Measurements from ENCODE around the gene CAPN12. TPM values are rescaled to one million over a fixed set of nuclear protein-coding genes. Genes with fewer than 3 reads are reported as not detected.

CAPN12 gene
- total RNA-seq, 2 donors from 2014 or later, result 2.3 to 6.0 TPM

DNA sequence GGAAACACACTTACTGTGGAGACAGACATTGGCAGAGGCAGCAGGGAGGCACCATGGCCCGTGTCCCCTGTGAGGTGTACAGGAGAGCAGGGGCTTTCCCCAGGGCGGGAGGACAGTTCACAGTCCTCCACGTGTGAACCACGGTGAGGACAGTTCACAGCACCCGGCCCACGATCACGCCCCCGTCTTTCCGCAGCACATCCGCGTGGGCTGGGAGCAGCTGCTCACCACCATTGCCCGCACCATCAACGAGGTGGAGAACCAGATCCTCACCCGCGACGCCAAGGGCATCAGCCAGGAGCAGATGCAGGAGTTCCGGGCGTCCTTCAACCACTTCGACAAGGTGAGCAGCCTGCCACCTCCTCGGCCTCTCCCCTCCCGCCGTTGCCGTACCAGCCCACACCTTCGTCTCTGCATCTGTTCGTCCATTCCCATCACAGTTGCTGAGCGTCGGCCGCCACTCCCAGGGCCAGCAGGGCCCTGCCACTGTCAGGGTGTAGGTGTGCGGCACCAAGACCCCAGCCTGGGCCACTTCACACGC lies 17.4 kb downstream of the CAPN12 start:
- intact Hi-C loops (cut with DNase I), result loop anchor here (10.0 kb wide), 1 partner anchor 108 kb away; the partner anchor contains the start of gene ECH1

DNA sequence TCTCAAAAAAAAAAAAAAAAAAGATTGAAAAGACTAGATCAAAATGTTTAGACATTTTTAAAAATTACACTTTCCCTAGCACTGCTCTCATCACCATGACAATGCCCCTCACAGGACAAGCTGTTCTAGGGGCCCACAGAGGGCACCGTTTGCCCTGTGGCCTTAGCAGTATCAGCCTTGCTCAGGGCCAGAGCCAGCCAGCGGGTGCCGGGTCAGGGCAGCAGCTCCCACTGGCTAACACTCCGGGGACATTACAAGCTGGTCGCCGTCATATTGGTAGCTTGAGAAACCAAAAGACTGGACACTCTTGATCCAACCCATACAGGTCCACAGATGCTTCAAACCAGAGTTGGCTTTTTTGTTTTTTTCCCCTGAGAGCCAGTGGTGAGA lies 18.0 kb downstream of the CAPN12 start:
- Histone ChIP-seq H3K27ac (no peak overlapping the region), H3K27me3 (replicated peaks; ENCODE audit: insufficient read depth) (no peaks in the 10 kb centered on the region)
- DNase-seq (ENCODE audit: low spot score), result no peak

More for the DNA sequence above, 17.4 kb downstream of the CAPN12 start:
- Histone ChIP-seq H3K27me3 (replicated peaks; ENCODE audit: insufficient read depth) (no peaks in the 10 kb centered on the region), H3K4me1 (replicated peaks) (no peaks in the 10 kb centered on the region), H3K27ac (no peak overlapping the region), H3K4me3 (no peak overlapping the region), H3K36me3 (peaks cover 44 to 65% of the 10 kb centered on the region in 2 donors), H3K9me3 (no peaks in the 10 kb centered on the region)
- WGBS, result 88% methylated on average over 30 of the region's 30 CpGs
- TF ChIP-seq POLR2AphosphoS5 (IDR thresholded peaks at IDR 0.05) (no peak), POLR2A (IDR thresholded peaks at IDR 0.05) (no peak)
- TF ChIP-seq, protein P1, sequence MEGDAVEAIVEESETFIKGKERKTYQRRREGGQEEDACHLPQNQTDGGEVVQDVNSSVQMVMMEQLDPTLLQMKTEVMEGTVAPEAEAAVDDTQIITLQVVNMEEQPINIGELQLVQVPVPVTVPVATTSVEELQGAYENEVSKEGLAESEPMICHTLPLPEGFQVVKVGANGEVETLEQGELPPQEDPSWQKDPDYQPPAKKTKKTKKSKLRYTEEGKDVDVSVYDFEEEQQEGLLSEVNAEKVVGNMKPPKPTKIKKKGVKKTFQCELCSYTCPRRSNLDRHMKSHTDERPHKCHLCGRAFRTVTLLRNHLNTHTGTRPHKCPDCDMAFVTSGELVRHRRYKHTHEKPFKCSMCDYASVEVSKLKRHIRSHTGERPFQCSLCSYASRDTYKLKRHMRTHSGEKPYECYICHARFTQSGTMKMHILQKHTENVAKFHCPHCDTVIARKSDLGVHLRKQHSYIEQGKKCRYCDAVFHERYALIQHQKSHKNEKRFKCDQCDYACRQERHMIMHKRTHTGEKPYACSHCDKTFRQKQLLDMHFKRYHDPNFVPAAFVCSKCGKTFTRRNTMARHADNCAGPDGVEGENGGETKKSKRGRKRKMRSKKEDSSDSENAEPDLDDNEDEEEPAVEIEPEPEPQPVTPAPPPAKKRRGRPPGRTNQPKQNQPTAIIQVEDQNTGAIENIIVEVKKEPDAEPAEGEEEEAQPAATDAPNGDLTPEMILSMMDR (IDR thresholded peaks at IDR 0.05), result no peak
- no peak for DNase-seq (ENCODE audit: low spot score)

DNA sequence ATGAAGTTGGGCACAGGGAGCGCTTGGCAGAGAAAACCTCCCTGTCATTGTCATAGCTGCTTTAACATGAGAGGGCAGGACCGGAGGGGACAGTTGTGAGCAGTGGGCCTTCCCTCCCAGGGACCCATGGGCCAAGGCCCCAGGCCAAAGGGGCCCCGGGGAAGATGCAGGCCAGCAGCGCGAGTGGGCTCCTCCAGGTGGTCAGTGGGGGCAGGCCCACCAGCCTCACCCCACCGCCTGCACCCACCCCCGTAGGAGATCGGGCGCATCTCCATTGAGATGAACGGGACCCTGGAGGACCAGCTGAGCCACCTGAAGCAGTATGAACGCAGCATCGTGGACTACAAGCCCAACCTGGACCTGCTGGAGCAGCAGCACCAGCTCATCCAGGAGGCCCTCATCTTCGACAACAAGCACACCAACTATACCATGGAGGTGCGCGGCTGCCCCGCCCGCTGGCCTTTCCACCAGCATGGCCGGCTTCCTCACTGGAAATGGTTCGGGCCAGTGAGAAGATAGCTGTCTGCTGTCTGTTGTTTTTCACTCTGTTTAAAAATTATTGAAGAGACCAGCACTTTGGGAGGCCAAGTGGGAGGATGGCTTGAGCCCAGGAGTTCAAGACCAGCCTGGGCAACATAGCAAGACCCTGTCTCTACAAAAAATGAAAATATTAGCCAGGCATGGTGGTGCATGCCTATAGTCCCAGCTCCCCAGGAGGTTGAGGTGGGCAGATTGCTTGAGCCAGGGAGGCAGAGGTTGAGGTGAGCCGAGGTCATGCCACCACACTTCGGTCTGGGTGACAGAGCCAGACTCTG lies 18.6 kb downstream of the CAPN12 start:
- no peaks in the 10 kb centered on the region for H3K4me1 ChIP-seq (replicated peaks)
- H3K36me3 ChIP-seq, result peaks cover 49 to 69% of the 10 kb centered on the region in 2 donors
- no peak for DNase-seq (ENCODE audit: low spot score)
- WGBS, result 86% methylated on average over 21 of the region's 21 CpGs
- H3K4me3 ChIP-seq, result no peak overlapping the region
- H3K27ac ChIP-seq, result no peak overlapping the region
- TF ChIP-seq POLR2A (IDR thresholded peaks at IDR 0.05), result no peak
- TF ChIP-seq, protein P1 (IDR thresholded peaks at IDR 0.05), result no peak
- no peak for TF ChIP-seq POLR2AphosphoS5 (IDR thresholded peaks at IDR 0.05)
- intact Hi-C loops (cut with DNase I), result loop anchor here (10.0 kb wide), 1 partner anchor 109 kb away; the partner anchor contains the start of gene ECH1
- no peaks in the 10 kb centered on the region for H3K9me3 ChIP-seq
- H3K27me3 ChIP-seq (replicated peaks; ENCODE audit: insufficient read depth), result no peaks in the 10 kb centered on the region

More for the DNA sequence above, 18.0 kb downstream of the CAPN12 start:
- TF ChIP-seq POLR2A (IDR thresholded peaks at IDR 0.05) (no peak), POLR2AphosphoS5 (IDR thresholded peaks at IDR 0.05) (no peak)
- TF ChIP-seq, protein P1 (IDR thresholded peaks at IDR 0.05), result no peak
- no peaks in the 10 kb centered on the region for H3K4me1 ChIP-seq (replicated peaks)
- H3K36me3 ChIP-seq, result peaks cover 48 to 65% of the 10 kb centered on the region in 2 donors
- H3K9me3 ChIP-seq, result no peaks in the 10 kb centered on the region
- intact Hi-C loops (cut with DNase I), result loop anchor here (10.0 kb wide), 1 partner anchor 109 kb away; the partner anchor contains the start of gene ECH1
- WGBS, result 84% methylated on average over 6 of the region's 6 CpGs
- H3K4me3 ChIP-seq, result no peak overlapping the region

DNA sequence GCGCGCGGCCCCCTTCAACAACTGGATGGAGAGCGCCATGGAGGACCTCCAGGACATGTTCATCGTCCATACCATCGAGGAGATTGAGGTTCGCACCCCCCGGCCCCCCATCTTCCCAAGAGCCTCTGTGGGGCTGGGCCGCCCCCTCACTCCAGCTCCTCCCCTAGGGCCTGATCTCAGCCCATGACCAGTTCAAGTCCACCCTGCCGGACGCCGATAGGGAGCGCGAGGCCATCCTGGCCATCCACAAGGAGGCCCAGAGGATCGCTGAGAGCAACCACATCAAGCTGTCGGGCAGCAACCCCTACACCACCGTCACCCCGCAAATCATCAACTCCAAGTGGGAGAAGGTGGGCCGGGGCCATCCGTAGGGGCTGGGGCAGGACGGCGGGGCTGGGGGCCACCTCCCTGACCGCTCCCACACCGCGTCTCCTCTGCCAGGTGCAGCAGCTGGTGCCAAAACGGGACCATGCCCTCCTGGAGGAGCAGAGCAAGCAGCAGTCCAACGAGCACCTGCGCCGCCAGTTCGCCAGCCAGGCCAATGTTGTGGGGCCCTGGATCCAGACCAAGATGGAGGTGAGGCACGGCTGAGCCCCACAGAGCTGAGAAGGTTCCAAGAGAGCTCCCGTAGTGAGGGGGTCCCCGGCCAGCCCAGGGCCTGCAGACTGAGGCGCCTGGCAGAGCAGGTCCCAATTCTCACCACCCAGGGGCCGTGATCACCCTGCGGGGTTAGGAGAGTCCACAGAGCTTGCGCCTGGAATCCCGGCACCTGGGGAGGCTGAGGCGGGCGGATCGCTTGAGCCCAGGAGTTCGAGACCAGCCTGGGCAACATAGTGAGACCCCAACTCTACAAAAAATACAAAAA lies 20.1 kb downstream of the CAPN12 start:
- no peak overlapping the region for H3K4me3 ChIP-seq
- DNase-seq (ENCODE audit: low spot score), result no peak
- no peaks in the 10 kb centered on the region for H3K27me3 ChIP-seq (replicated peaks; ENCODE audit: insufficient read depth)
- H3K27ac ChIP-seq, result no peak overlapping the region
- H3K9me3 ChIP-seq, result no peaks in the 10 kb centered on the region
- no peak for TF ChIP-seq POLR2AphosphoS5 (IDR thresholded peaks at IDR 0.05)
- TF ChIP-seq POLR2A (IDR thresholded peaks at IDR 0.05), result no peak
- TF ChIP-seq, protein P1 (IDR thresholded peaks at IDR 0.05), result no peak
- 91% methylated on average over 41 of the region's 42 CpGs for WGBS
- peaks cover 49 to 69% of the 10 kb centered on the region in 2 donors for H3K36me3 ChIP-seq
- intact Hi-C loops (cut with DNase I), result loop anchor here (10.0 kb wide), 1 partner anchor 111 kb away; the partner anchor contains the start of gene ECH1
- H3K4me1 ChIP-seq (replicated peaks), result no peaks in the 10 kb centered on the region

All from prostate gland (tissue), 2 donors.